Liver (tissue), 9 donors: Measurements from ENCODE around the gene CHCHD1. TPM values are rescaled to one million over a fixed set of nuclear protein-coding genes. Genes with fewer than 3 reads are reported as not detected.

ENCODE experiments used
- DNase-seq: peaks from one replicate; pipeline ENCODE4 v3.0.0-alpha.2; 2017; ENCODE audit warnings: low spot score
- H3K27ac ChIP-seq, 2 donors: one replicate each; pipeline ENCODE4 v1.7.0; 2013; ENCODE audit warnings: inconsistent platforms in 2 of 2, low read length in 2 of 2, control low read depth in 1 of 2, low read depth in 1 of 2, mild to moderate bottlenecking in 1 of 2
- H3K27me3 ChIP-seq, 4 donors: one replicate each; pipeline versions ENCODE4 v1.6.1 to v1.7.0; 2013; ENCODE audit warnings: low read length in 3 of 4, inconsistent platforms in 1 of 4, mild to moderate bottlenecking in 1 of 4, moderate library complexity in 1 of 4; ENCODE audit not compliant: control insufficient read depth in 4 of 4, insufficient read depth in 4 of 4
- H3K36me3 ChIP-seq, 4 donors: one replicate each; pipeline versions ENCODE4 v1.6.1 to v1.7.0; 2013; ENCODE audit warnings: low read length in 3 of 4, mild to moderate bottlenecking in 3 of 4, low read depth in 1 of 4, moderate library complexity in 1 of 4; ENCODE audit not compliant: control insufficient read depth in 4 of 4, insufficient read depth in 3 of 4
- H3K4me1 ChIP-seq, 4 donors: one replicate each; pipeline versions ENCODE4 v1.6.1 to v1.7.0; 2013; ENCODE audit warnings: low read length in 3 of 4, mild to moderate bottlenecking in 3 of 4, moderate library complexity in 1 of 4; ENCODE audit not compliant: control insufficient read depth in 4 of 4, insufficient read depth in 4 of 4
- H3K4me3 ChIP-seq, 3 donors: one replicate each; pipeline versions ENCODE4 v1.6.1 to v1.7.0; 2013; ENCODE audit warnings: low read length in 3 of 3, control low read depth in 1 of 3, low read depth in 1 of 3, mild to moderate bottlenecking in 1 of 3
- H3K9ac ChIP-seq, 2 donors: one replicate each; pipeline ENCODE4 v1.7.0; 2013; ENCODE audit warnings: low read length in 2 of 2, mild to moderate bottlenecking in 2 of 2, moderate library complexity in 2 of 2, control low read depth in 1 of 2, low read depth in 1 of 2
- H3K9me3 ChIP-seq, 4 donors: one replicate each; pipeline versions ENCODE4 v1.6.1 to v1.7.0; 2013; ENCODE audit warnings: low read length in 3 of 4; ENCODE audit not compliant: control insufficient read depth in 4 of 4
- FOXA1 ChIP-seq: IDR thresholded peaks from 2 replicates; pipeline ENCODE4 v1.6.1; 2016; ENCODE audit warnings: antibody characterized with exemption
- FOXA2 ChIP-seq: IDR thresholded peaks from 2 replicates; pipeline ENCODE4 v1.6.1; 2016; ENCODE audit warnings: antibody characterized with exemption
- GABPA ChIP-seq, 2 donors: IDR thresholded peaks in 1 of 2; conservative IDR thresholded peaks in 1 of 2; 2 replicates each; pipeline ENCODE4 v1.6.1; 2016; ENCODE audit warnings: antibody characterized with exemption in 2 of 2, mild to moderate bottlenecking in 1 of 2, moderate library complexity in 1 of 2
- HNF4A ChIP-seq, 2 donors: conservative IDR thresholded peaks; 2 replicates each; pipeline ENCODE4 v1.6.1; 2016; ENCODE audit warnings: antibody characterized with exemption in 2 of 2, mild to moderate bottlenecking in 2 of 2
- HNF4G ChIP-seq: IDR thresholded peaks from 2 replicates; pipeline ENCODE4 v1.6.1; 2016; ENCODE audit warnings: antibody characterized with exemption
- JUND ChIP-seq, 2 donors: IDR thresholded peaks; 2 replicates each; pipeline ENCODE4 v1.6.1; 2016; ENCODE audit warnings: antibody characterized with exemption in 2 of 2
- NR2F2 ChIP-seq: IDR thresholded peaks from 2 replicates; pipeline ENCODE4 v1.6.1; 2016; ENCODE audit warnings: antibody characterized with exemption
- RAD21 ChIP-seq, 2 donors: IDR thresholded peaks; 2 replicates each; pipeline ENCODE4 v1.6.1; 2016; ENCODE audit warnings: antibody characterized with exemption in 2 of 2, mild to moderate bottlenecking in 2 of 2
- RXRA ChIP-seq, 2 donors: IDR thresholded peaks; 2 replicates each; pipeline ENCODE4 v1.6.1; 2017 to 2018; ENCODE audit warnings: antibody characterized with exemption in 2 of 2, mild to moderate bottlenecking in 1 of 2
- SP1 ChIP-seq: IDR thresholded peaks from 2 replicates; pipeline ENCODE4 v1.6.1; 2018; ENCODE audit warnings: antibody characterized with exemption, mild to moderate bottlenecking
- TAF1 ChIP-seq: conservative IDR thresholded peaks from 2 replicates; pipeline ENCODE4 v1.6.1; 2016; ENCODE audit warnings: antibody characterized with exemption, mild to moderate bottlenecking
- YY1 ChIP-seq: IDR thresholded peaks from 2 replicates; pipeline ENCODE4 v1.6.1; 2016; ENCODE audit warnings: antibody characterized with exemption, mild to moderate bottlenecking
- WGBS: extraction: QIAGEN DNeasy Blood & Tissue Kit; methylation state at CpG from one replicate; pipeline ENCODE4 v1.1.7; 2013; 5-methylcytosine and 5-hydroxymethylcytosine counted together
- polyA plus RNA-seq, 2 donors: library from polyadenylated mRNA; stranded (reverse) in 1 of 2; unstranded in 1 of 2; fragments of 200-250 nt in 1 of 2; fragments of >200 nt in 1 of 2; fragmentation: Nextera tagmentation in 1 of 2; extraction: Ambion mirVana in 1 of 2; gene quantifications; one replicate each; pipeline versions ENCODE4 v1.2.1 to v1.2.3, GENCODE V29; 2013 to 2015
- total RNA-seq, 2 donors: library from RNA; depleted of rRNA; stranded (reverse); fragments of >200 nt; gene quantifications; one replicate each; pipeline ENCODE4 v1.2.3, GENCODE V29; 2014
- TF ChIP-seq, protein P1 (sequence below): IDR thresholded peaks from 2 replicates; pipeline ENCODE4 v1.6.1; 2016; ENCODE audit warnings: antibody characterized with exemption, mild to moderate bottlenecking
- TF ChIP-seq, protein P2 (sequence below): IDR thresholded peaks from 2 replicates; pipeline ENCODE4 v1.6.1; 2016; ENCODE audit warnings: antibody characterized with exemption
- TF ChIP-seq, protein P3 (sequence below): IDR thresholded peaks from 2 replicates; pipeline ENCODE4 v1.6.1; 2016; ENCODE audit warnings: antibody characterized with exemption
- TF ChIP-seq, protein P4 (sequence below): fragments of 150-350 bp; IDR thresholded peaks from 2 replicates; pipeline ENCODE4 v1.5.1; 2017; ENCODE audit warnings: improper control_type of control experiment, low read depth, low read length; ENCODE audit not compliant: missing input control
- TF ChIP-seq, protein P5 (sequence below): IDR thresholded peaks from 2 replicates; pipeline ENCODE4 v1.6.1; 2016; ENCODE audit warnings: antibody characterized with exemption
- donor health status: healthy.
- donor health status: healthy.
- donor health status: healthy.
- donor health status: healthy.
- donor health status: healthy.

Gene CHCHD1
- total and polyA plus RNA-seq, 4 donors, result 7.6 to 47.4 (median 23.1) TPM

GRCh38 chr10:73790886-73791625, 9.2 kb downstream of the CHCHD1 start:
- TF ChIP-seq GABPA (IDR thresholded peaks at IDR 0.05 in 1 of 2, conservative IDR thresholded peaks at IDR 0.05 in 1 of 2), result no peak
- TF ChIP-seq, protein P1, sequence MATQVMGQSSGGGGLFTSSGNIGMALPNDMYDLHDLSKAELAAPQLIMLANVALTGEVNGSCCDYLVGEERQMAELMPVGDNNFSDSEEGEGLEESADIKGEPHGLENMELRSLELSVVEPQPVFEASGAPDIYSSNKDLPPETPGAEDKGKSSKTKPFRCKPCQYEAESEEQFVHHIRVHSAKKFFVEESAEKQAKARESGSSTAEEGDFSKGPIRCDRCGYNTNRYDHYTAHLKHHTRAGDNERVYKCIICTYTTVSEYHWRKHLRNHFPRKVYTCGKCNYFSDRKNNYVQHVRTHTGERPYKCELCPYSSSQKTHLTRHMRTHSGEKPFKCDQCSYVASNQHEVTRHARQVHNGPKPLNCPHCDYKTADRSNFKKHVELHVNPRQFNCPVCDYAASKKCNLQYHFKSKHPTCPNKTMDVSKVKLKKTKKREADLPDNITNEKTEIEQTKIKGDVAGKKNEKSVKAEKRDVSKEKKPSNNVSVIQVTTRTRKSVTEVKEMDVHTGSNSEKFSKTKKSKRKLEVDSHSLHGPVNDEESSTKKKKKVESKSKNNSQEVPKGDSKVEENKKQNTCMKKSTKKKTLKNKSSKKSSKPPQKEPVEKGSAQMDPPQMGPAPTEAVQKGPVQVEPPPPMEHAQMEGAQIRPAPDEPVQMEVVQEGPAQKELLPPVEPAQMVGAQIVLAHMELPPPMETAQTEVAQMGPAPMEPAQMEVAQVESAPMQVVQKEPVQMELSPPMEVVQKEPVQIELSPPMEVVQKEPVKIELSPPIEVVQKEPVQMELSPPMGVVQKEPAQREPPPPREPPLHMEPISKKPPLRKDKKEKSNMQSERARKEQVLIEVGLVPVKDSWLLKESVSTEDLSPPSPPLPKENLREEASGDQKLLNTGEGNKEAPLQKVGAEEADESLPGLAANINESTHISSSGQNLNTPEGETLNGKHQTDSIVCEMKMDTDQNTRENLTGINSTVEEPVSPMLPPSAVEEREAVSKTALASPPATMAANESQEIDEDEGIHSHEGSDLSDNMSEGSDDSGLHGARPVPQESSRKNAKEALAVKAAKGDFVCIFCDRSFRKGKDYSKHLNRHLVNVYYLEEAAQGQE, result no peak
- TF ChIP-seq, protein P2, sequence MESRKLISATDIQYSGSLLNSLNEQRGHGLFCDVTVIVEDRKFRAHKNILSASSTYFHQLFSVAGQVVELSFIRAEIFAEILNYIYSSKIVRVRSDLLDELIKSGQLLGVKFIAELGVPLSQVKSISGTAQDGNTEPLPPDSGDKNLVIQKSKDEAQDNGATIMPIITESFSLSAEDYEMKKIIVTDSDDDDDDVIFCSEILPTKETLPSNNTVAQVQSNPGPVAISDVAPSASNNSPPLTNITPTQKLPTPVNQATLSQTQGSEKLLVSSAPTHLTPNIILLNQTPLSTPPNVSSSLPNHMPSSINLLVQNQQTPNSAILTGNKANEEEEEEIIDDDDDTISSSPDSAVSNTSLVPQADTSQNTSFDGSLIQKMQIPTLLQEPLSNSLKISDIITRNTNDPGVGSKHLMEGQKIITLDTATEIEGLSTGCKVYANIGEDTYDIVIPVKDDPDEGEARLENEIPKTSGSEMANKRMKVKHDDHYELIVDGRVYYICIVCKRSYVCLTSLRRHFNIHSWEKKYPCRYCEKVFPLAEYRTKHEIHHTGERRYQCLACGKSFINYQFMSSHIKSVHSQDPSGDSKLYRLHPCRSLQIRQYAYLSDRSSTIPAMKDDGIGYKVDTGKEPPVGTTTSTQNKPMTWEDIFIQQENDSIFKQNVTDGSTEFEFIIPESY, result no peak
- no peak for TF ChIP-seq JUND (IDR thresholded peaks at IDR 0.05)
- TF ChIP-seq HNF4A (conservative IDR thresholded peaks at IDR 0.05), result no peak
- TF ChIP-seq HNF4G, result no peak
- TF ChIP-seq, protein P3, sequence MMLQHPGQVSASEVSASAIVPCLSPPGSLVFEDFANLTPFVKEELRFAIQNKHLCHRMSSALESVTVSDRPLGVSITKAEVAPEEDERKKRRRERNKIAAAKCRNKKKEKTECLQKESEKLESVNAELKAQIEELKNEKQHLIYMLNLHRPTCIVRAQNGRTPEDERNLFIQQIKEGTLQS, result no peak
- TF ChIP-seq FOXA1, result no peak
- TF ChIP-seq, protein P4, sequence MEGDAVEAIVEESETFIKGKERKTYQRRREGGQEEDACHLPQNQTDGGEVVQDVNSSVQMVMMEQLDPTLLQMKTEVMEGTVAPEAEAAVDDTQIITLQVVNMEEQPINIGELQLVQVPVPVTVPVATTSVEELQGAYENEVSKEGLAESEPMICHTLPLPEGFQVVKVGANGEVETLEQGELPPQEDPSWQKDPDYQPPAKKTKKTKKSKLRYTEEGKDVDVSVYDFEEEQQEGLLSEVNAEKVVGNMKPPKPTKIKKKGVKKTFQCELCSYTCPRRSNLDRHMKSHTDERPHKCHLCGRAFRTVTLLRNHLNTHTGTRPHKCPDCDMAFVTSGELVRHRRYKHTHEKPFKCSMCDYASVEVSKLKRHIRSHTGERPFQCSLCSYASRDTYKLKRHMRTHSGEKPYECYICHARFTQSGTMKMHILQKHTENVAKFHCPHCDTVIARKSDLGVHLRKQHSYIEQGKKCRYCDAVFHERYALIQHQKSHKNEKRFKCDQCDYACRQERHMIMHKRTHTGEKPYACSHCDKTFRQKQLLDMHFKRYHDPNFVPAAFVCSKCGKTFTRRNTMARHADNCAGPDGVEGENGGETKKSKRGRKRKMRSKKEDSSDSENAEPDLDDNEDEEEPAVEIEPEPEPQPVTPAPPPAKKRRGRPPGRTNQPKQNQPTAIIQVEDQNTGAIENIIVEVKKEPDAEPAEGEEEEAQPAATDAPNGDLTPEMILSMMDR, result no peak
- TF ChIP-seq, protein P5, sequence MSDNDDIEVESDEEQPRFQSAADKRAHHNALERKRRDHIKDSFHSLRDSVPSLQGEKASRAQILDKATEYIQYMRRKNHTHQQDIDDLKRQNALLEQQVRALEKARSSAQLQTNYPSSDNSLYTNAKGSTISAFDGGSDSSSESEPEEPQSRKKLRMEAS, result no peak
- TF ChIP-seq TAF1, result no peak
- no peak for TF ChIP-seq SP1
- no peak for TF ChIP-seq RAD21 (IDR thresholded peaks at IDR 0.05)
- no peak for TF ChIP-seq YY1
- no peak for TF ChIP-seq RXRA (IDR thresholded peaks at IDR 0.05)
- TF ChIP-seq NR2F2, result no peak
- no peak for TF ChIP-seq FOXA2
- Histone ChIP-seq H3K27ac (no peak overlapping the region), H3K4me1 (peaks cover 3 to 15% (median 13%) of the 10 kb centered on the region in 4 donors), H3K27me3 (no peaks in the 10 kb centered on the region), H3K36me3 (peaks cover 25 to 73% (median 61%) of the 10 kb centered on the region in 4 donors), H3K9me3 (no peaks in the 10 kb centered on the region), H3K9ac (no peak overlapping the region), H3K4me3 (no peak overlapping the region)
- DNase-seq, result no peak
- 96% methylated on average over 22 of the region's 22 CpGs for WGBS
